Measurements from ENCODE around the gene NOSIP. TPM values are rescaled to one million over a fixed set of nuclear protein-coding genes. Genes with fewer than 3 reads are reported as not detected.

The NOSIP gene
- polyA plus RNA-seq, 6 donors from 2014 or later, result 89.5 to 136 (median 113) TPM

- Mint-ChIP-seq H3K36me3 (peaks cover 5 to 8% of the 10 kb centered on the region in 2 donors), H3K4me3 (no peak overlapping the region), H3K9me3 (no peaks in the 10 kb centered on the region), H3K4me1 (peaks cover 34 to 35% (median 34%) of the 10 kb centered on the region in 3 donors), H3K27ac (peak overlapping the region in 1 of 6 donors; percentile 47), H3K27me3 (no peaks in the 10 kb centered on the region)
- ATAC-seq (ENCODE audit: low read depth in 2 of 2), result no peak
- DNase-seq, result no peak
Measured at GRCh38 chr19:49557641-49558325, 22.6 kb downstream of the NOSIP start.

DNA sequence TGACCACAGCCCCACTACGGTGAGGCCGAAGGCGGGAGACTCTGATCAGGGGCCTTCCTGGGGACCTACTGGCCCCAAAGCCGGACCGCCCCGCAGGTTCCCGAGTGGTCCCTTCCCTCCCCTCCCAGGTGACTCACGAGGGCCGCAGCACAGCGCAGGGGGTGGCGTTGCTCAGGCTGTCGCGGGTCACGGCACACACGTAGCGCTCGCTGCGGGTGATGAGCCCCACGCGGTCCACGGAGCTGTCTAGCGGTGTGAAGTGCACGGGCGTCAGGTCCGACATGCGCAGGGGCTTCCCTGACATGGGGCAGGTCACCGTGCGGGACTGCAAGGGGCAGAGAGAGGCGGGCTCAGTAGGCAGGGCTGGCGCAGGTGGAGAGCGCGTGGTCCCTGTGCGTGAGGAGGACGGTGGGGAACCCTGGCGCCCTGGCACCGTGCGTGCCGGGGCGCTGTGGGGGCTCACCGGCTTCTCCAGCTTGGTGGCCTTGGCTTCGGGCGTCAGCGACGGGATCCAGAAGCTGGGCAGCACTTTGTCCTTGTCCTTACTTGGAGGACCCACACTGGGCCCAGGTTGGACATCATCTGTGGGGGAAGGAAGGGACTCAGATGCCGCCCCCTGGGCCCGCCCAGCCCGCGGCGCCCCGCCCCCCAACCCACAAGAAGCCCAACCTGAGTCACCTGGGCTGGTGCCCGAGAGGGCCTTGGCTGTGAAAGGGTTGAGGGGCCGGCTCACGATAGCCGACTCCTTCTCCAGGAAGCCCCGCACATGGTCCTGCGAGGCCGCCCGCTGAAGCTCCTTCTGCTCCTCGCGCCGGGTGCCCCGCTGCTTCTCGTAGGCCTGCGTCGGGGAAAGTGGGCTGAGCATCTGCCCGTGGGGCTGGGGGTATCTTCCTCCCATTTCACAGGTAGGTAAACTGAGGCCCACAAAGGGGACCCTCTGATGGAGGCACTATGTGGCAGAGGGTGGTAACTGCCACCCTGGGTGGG is 23.7 kb downstream of the NOSIP start:
- Mint-ChIP-seq H3K9me3 (no peaks in the 10 kb centered on the region), H3K4me3 (no peak overlapping the region), H3K36me3 (peaks cover 5 to 8% of the 10 kb centered on the region in 2 donors), H3K27me3 (no peaks in the 10 kb centered on the region), H3K27ac (no peak overlapping the region), H3K4me1 (peaks cover 30 to 34% (median 33%) of the 10 kb centered on the region in 3 donors)
- no peak for ATAC-seq (ENCODE audit: low read depth in 2 of 2)
- DNase-seq, result no peak

- H3K36me3 Mint-ChIP-seq, result peaks cover 5 to 8% of the 10 kb centered on the region in 2 donors
- no peaks in the 10 kb centered on the region for H3K9me3 Mint-ChIP-seq
- peak overlapping the region in 2 of 6 donors; percentile 69 to 70 for H3K27ac Mint-ChIP-seq
- peak; percentile 27 to 47 for ATAC-seq (ENCODE audit: low read depth in 2 of 2)
- peaks cover 24 to 27% (median 26%) of the 10 kb centered on the region in 3 donors for H3K4me1 Mint-ChIP-seq
- no peak for DNase-seq
- no peaks in the 10 kb centered on the region for H3K27me3 Mint-ChIP-seq
- no peak overlapping the region for H3K4me3 Mint-ChIP-seq
Measured at GRCh38 chr19:49555600-49556411, 24.6 kb downstream of the NOSIP start.

DNA sequence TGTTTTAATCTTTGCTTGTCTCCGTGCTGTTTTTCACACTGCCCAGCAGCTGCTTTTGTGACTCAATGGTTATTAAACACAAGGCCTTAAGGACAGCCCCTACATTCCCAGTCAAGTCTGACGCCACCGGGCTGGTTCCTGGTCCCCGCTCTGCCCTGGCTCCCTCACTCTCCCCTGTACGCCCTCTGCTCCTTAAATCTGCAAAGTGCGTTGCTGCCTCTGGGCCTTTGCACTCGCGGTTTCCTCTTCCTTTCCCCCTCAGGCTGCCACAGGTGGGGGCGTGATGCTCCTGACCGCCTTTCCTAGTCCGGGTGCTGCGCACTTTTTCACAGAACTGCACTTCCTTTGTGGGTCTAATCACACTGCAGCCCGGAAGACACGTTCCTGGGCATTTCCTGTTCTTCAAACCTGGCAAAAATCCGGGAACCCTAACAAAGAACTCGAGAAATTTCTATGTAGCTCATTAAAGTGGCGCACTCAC is 25.6 kb downstream of the NOSIP start:
- H3K4me1 Mint-ChIP-seq, result peaks cover 13 to 17% (median 16%) of the 10 kb centered on the region in 3 donors
- no peak for DNase-seq
- no peaks in the 10 kb centered on the region for H3K27me3 Mint-ChIP-seq
- ATAC-seq (ENCODE audit: low read depth in 2 of 2), result no peak
- peak overlapping the region in 4 of 6 donors; percentile 8 to 74 (median 50) for H3K27ac Mint-ChIP-seq
- H3K36me3 Mint-ChIP-seq, result peaks cover 5 to 8% of the 10 kb centered on the region in 2 donors
- H3K9me3 Mint-ChIP-seq, result no peaks in the 10 kb centered on the region
- no peak overlapping the region for H3K4me3 Mint-ChIP-seq

DNA sequence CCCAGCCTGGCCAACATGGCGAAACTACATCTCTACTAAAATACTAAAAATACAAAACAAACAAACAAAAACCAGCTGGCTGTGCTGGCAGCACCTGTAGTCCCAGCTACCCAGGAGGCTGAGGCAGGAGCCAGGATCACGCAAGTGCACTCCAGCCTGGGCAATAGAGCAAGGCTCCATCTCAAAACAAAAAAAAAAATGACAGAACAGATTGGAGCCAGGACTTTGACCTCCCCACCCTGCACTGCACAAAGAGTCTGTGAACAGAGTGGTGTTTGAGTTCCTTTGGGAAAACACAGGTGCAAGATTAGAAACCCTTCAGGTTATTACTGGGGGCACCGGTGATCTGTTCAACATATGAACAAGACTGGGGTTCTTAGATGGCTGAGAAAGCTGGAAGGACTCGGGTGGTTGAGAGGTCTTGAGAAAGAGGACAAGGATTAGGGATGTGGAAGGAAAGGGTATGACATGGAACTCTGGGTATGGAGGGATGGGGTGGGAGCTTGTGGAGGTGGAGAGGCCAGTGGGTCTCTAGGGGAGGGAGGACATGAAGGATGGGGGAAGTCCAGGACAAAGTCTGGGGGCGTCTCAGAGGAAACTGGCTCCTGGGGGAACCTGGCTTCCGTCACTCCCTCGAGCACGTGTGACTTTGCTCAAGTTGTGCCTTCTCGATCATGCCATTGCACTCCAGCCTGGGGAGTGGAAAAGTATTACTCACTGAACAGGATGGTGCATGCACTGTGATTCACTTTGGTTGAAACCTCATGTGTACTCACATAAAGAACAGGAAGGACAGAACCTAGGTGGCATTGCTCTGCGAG is 26.7 kb downstream of the NOSIP start:
- Mint-ChIP-seq H3K4me3 (no peak overlapping the region), H3K36me3 (peaks cover 5 to 8% of the 10 kb centered on the region in 2 donors), H3K9me3 (no peaks in the 10 kb centered on the region), H3K27ac (peak overlapping the region in 1 of 6 donors; percentile 46), H3K4me1 (peaks cover 10 to 12% (median 12%) of the 10 kb centered on the region in 3 donors), H3K27me3 (no peaks in the 10 kb centered on the region)
- ATAC-seq (ENCODE audit: low read depth in 2 of 2) (no peak), DNase-seq (no peak)

GRCh38 chr19:49552749-49553148 is 27.6 kb downstream of the NOSIP start:
- Mint-ChIP-seq H3K9me3 (no peaks in the 10 kb centered on the region), H3K27ac (peak overlapping the region in 2 of 6 donors; percentile 33 to 54), H3K27me3 (no peaks in the 10 kb centered on the region), H3K36me3 (peaks cover 5 to 6% of the 10 kb centered on the region in 2 donors), H3K4me3 (peak overlapping the region in 1 of 8 donors; percentile 11), H3K4me1 (peaks cover 10 to 12% (median 12%) of the 10 kb centered on the region in 3 donors)
- ATAC-seq (ENCODE audit: low read depth in 2 of 2), result no peak
- no peak for DNase-seq

DNA sequence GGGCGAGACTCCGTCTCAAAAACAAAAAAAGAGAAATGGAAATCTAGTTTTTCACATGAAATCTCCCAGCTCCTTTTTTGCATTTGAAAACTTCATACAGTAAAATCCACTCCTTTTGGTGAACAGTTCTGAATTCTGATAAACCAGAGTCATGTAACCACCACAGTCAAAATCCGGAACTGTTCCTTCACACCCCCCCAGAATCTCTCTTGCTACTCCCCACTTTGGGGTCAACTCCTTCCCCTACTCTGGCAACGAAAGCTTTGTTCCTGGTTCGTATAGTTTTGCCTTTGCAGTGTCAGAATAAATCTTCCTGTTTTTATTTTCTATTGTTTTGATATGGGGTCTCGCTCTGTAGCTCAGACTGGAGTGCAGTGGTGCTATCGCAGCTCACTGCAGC is 28.8 kb downstream of the NOSIP start:
- Mint-ChIP-seq H3K4me1 (peaks cover 13 to 18% (median 14%) of the 10 kb centered on the region in 3 donors), H3K27me3 (no peaks in the 10 kb centered on the region), H3K36me3 (no peaks in the 10 kb centered on the region), H3K27ac (peak overlapping the region in 2 of 6 donors; percentile 50 to 59), H3K4me3 (no peak overlapping the region), H3K9me3 (no peaks in the 10 kb centered on the region)
- no peak for DNase-seq
- ATAC-seq (ENCODE audit: low read depth in 2 of 2), result no peak

- Mint-ChIP-seq H3K27me3 (no peaks in the 10 kb centered on the region), H3K27ac (no peak overlapping the region), H3K4me3 (no peak overlapping the region), H3K4me1 (peaks cover 4 to 17% (median 13%) of the 10 kb centered on the region in 3 donors), H3K36me3 (no peaks in the 10 kb centered on the region), H3K9me3 (no peaks in the 10 kb centered on the region)
- DNase-seq (no peak), ATAC-seq (ENCODE audit: low read depth in 2 of 2) (no peak)
Measured at GRCh38 chr19:49549045-49549444, 31.3 kb downstream of the NOSIP start.

- Mint-ChIP-seq H3K27me3 (no peaks in the 10 kb centered on the region), H3K36me3 (no peaks in the 10 kb centered on the region), H3K4me1 (peaks cover 4 to 11% (median 10%) of the 10 kb centered on the region in 3 donors), H3K27ac (peak overlapping the region in 4 of 6 donors; percentile 0 to 86 (median 51)), H3K9me3 (no peaks in the 10 kb centered on the region), H3K4me3 (peak overlapping the region in 5 of 8 donors; percentile 46 to 70 (median 53))
- peak; percentile 79 to 89 for ATAC-seq (ENCODE audit: low read depth in 2 of 2)
- peak; percentile 73 for DNase-seq
Measured at GRCh38 chr19:49546825-49547565, 33.4 kb downstream of the NOSIP start.

- Mint-ChIP-seq H3K27ac (peak overlapping the region in 4 of 6 donors; percentile 41 to 80 (median 68)), H3K36me3 (no peaks in the 10 kb centered on the region), H3K4me3 (peak overlapping the region in 1 of 8 donors; percentile 42), H3K4me1 (peaks cover 4 to 17% (median 15%) of the 10 kb centered on the region in 3 donors), H3K27me3 (no peaks in the 10 kb centered on the region), H3K9me3 (no peaks in the 10 kb centered on the region)
- no peak for ATAC-seq (ENCODE audit: low read depth in 2 of 2)
- DNase-seq, result no peak
Measured at GRCh38 chr19:49544154-49544553, 36.2 kb downstream of the NOSIP start.

- H3K9me3 Mint-ChIP-seq, result no peaks in the 10 kb centered on the region
- H3K4me1 Mint-ChIP-seq, result peaks cover 10 to 21% (median 15%) of the 10 kb centered on the region in 3 donors
- peak overlapping the region in 1 of 6 donors; percentile 47 for H3K27ac Mint-ChIP-seq
- ATAC-seq (ENCODE audit: low read depth in 2 of 2), result no peak
- no peaks in the 10 kb centered on the region for H3K27me3 Mint-ChIP-seq
- no peaks in the 10 kb centered on the region for H3K36me3 Mint-ChIP-seq
- DNase-seq, result no peak
- no peak overlapping the region for H3K4me3 Mint-ChIP-seq
Measured at GRCh38 chr19:49543032-49543431, 37.3 kb downstream of the NOSIP start.

All from naive B cell (primary cell).